Stimulated activated CD4-positive, alpha-beta T cell treated with anti-CD3 and anti-CD28 coated beads, Interleukin-15, amount 100 ng/mL, for 24 hours (primary cell): ENCODE measurements around the gene MUSTN1.
A peak's percentile ranks its signal among the peaks of the same experiment; 100 is the strongest.

Experiments used
- DNase-seq: peaks from one replicate; pipeline ENCODE4 v3.0.0-alpha.2; 2020

MUSTN1 gene

DNA sequence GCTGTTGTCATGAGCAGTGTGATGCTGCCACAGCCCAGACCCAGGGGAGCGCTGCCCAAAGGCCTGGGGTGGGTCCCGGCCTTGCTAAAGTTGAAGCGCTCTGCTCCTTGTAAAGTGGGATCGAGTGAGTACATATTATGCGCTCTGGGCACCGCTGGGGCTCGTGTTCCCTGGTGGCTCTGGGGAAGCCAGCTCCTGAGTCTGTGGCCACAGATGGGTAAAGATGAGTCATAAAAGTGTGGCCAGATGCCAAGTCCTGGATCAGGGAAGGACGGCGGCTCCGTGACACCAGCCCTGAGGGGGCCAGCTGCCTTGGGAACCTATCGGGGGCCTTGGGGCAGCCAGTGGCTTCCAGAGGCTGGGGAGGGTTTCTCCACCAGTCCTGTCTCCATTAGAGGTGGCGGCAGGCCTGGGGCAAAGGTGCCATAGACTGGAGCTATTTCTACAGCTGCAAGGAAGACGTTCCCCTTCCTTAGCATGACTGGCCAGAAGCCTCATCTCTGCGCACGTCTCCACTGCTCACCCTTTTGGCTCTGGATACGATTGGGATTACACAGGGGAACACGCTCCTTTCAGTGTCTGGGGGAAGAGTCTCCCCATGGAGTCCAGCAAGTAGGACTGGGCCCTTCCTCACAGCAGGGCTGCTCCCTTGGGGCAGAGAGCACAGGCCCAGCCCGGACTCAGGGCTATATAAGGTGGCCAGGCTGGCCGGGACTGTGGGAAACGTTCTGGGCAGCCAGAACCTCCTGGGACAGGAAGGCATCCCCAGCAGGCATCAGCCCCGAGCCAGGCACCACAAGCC, 3.1 kb downstream of the MUSTN1 start:
- DNase-seq, result no peak

DNA sequence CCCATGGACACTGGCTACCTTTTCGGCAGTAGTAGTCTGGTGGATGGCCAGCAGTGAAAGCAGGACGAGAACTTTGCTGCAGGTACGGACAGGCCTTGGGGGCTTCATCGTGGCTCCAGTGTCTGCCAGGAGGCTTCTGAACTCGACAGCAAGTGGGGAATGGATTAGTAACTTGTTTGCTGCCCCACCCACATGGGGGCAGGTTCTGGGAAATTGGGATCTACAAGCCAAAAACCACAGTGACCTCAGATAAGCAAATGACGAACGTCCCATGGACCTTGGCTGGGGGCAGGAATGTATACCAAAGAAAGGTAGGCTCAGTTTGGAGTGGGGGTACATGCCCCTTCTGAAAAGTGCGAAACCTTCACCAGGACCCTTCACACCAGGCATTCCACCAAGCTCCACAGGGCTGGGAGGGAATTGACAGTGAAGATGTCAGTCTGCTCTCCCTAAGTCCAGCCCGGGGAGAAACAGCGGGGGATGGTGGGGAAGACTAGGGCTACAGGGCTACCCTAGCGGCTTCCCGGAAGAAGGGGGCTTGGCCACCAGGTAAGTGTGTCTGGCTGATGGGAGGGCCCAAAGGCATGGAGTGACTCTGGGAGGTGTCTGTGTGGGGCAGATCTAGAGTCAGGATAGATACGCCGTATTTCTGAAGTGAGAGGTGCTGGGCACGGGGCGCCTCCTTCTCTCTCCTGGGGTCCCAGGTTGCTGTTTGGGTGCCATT, 4.1 kb downstream of the MUSTN1 start, which contains the start of gene ITIH4:
ITIH4 (minus strand) TSS at position 138 of the 724 bp plus-strand sequence; CDS start at position 108, 30 bp downstream.
- no peak for DNase-seq

DNA sequence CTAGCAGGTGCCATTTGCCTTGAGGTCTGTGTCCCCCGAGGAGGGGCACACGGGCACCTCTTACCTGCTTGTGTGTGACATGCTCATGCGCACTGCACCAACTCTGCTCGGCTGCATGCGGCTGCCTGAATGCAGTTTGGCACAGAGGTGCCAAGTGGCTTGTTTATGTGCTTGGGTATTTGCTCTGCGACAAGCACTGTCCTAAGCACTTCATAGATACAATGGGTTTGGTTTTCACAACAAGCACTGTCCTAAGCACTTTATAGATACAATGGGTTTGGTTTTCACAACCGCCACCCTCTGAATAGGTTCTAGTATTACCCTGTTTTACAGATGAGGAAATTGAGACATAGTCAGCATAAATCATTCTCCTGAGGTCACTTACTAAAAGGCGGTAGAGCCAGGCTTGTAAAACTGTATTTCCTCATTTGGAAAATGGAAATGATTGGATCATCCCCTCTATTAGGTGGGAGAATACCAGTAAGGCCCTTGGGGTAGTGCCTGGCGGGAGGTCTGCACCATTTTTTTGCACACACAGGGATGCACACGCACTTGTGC, 4.8 kb downstream of the MUSTN1 start:
- DNase-seq, result no peak

DNA sequence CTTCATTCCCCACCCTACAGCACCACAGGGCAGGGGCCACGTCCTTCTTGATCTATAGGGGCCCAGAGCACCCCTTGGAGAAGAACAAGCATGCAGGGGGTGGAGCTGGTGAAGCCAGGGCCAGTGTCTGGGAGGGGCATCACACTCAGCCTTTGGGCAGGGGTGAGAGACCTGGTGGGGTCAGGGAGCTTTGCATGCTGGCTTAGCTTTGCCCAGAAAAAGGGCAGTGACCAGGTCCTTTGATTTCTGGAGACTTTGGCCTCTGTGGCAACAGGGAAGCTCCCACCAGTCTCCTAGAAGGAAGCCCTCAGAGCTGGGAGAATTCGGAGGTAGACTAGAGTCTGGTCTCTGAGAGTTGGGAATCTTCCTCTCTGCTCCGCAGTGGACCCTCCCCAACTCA, 5.3 kb downstream of the MUSTN1 start:
- DNase-seq, result no peak

DNA sequence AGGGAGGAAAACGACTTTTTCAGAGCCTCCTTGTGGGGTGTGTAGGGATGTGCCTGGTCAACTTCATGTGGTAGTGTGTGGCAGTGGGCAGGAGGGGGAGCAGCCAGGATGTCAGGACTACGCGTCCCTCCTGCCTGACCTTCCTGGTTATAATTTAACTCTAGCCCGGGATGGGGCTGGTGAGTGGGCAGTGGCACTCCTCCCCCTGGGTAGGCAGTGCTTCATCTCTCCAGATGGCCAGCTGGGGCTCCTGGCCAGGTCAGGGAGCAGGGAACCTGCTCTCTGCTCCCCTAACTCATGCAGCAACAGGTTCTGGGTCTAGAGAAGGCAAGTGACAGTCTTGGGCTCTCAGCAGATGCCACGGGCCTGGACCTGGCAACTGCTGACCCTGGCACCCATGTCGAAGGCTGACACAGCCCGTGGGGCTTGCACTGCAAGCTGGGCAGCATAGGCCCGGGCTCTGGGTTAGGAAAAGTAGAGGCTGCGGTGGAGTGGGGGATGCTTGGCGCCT, 6.9 kb downstream of the MUSTN1 start:
- DNase-seq, result no peak

DNA sequence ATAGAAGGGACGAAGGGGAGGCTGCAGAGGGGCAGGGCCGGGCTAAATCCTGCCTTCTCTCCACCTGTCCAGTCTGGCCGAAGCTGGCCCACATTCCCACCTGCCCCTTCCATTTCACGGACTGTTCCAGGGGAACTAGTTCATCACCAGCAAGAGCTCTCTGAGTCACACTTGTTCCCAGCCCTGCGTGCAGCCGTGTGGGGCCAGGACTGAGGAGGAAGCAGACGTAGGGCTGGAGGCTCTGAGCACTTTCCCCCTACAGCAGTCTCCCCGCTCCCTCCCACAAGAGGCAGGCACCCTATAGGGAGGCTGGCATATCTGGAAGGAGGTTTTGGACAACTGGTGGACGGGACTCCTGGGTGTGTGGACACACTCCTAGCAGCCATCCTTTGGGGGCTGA, 7.4 kb downstream of the MUSTN1 start:
- no peak for DNase-seq

DNA sequence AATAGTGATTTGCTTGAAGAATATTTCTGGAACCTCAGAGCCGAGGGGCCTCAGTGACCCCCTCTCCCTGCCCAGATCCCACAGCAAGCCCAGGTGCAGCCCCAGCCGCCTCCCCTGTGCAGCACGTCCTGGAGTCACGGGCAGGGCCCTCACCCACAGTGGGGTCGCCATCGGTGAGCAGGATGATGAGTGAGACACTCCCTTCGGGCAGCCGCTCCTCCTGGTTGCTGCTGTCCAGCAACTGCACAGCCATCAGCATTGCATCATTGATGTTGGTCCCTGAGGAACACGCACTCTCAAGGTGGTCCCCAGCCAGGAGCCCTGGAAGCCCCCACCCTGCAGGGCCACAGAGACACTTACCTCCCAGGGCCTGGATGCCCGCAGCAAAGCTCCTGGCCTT, 10.8 kb downstream of the MUSTN1 start:
- DNase-seq, result no peak

DNA sequence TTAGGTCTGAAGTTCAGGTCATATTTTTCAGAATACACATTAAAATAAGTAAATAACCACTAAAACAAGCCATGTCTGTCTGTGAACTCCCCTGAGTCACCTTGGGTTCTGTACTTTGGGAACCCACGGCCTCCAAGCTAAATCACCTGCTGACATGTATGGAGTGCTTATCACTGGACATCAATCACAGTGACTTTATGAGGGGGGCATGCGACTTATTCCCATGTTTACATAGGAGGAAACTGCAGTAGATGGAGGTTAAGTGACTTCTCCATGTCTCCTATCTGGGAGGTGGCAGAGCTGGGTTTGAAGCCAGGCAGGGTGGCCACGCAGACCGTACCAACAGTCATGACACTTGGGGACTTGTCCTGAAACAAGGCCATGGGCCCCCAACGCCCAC, 12.5 kb downstream of the MUSTN1 start:
- DNase-seq, result no peak

DNA sequence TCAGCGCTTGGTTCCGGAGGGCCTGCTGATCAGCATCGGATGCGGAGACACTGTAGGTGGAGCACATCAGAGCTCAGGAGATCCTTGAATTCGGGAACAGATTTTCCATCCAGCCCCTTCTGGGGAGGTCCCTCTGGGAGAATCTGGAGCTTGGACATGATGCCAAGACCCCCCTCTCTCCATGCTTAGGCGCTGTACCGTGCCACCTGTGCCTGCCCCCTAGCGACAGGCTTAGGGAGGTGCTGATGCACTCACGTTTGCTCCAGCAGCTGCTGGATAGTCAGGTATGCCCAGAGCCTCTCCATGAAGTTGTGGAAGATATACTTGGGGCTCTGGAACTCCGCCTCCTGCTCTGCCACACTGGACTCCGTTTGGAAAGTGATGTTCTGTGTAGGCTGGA, 14.1 kb downstream of the MUSTN1 start:
- DNase-seq, result peak; percentile 49

DNA sequence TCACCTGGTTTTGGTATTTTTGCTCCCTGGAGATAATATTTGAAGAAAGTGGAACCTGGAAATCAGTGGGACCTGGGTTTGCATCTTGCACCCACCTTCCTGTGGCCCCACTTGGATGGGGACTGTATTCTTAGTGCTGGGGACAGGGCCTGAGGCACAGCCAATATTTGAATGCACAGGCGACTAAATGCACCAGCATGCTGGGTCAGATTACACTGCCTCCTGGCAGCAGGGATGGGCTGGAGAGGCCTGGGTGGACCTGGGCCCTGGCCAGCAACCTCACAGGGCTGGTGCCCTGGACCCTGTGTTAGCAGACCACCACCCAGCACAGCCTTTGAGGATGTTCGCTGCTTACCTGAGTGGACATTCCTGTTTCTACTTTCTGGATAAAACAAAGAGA, 14.9 kb downstream of the MUSTN1 start:
- no peak for DNase-seq

DNA sequence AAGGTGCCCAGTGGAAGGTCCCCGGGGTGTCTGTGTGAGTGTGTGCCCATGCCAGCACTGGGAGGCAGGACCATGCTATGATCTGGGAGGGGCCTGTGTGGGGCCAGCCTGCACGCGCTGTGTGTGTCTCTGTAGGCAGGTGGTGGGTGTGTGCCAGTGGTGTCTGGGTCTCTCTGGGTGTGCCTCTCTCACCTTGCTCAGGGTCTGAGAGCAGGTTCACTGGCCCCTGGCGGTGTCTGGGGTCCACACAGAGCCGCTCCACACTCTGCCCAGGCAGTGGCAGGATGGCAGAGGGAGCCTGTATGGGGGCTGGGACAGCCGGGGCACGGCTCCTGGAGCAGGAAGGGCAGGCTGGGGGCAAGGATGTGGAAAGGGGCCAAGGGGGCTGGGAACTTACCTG, 17.0 kb downstream of the MUSTN1 start:
- DNase-seq, result no peak

DNA sequence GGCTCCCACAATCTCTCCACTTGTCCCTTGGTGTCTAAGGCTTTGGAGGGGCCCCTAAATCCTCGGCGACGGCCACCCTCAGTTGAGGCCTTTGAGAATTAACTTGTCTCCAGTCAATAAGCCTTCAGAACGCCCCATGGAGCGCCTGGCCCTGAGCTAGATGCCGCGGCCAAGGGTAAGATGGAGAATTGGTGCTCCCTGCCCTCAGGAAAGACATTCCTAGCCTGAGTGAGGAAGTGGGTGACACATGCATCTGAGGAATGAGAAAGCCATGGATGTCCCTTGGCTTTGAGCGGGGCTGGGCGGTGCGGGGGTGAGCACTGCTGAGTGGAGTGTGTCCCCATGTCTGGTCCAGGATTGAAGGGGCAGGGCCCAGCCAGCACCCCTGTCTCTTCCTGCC, 17.6 kb downstream of the MUSTN1 start:
- no peak for DNase-seq

DNA sequence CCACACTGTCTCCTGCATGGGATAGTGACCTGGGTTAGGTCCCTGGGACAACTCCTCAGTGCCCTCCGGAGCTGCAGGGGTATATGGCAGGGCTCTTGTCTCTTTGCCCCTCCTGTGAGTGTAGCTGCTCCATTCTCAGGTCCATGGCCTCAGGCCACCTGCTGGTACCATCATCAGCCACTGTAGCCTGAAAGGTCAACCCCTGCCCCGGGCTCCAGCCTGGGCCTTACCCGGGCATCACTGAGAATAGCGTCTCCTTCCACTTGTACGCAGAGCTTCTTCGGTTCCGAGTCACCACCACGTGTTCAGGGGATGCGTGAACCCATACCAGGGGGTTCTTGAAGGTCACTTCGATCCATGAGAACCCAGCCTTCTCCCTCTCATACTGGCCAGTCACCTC, 18.2 kb downstream of the MUSTN1 start:
- DNase-seq, result no peak

DNA sequence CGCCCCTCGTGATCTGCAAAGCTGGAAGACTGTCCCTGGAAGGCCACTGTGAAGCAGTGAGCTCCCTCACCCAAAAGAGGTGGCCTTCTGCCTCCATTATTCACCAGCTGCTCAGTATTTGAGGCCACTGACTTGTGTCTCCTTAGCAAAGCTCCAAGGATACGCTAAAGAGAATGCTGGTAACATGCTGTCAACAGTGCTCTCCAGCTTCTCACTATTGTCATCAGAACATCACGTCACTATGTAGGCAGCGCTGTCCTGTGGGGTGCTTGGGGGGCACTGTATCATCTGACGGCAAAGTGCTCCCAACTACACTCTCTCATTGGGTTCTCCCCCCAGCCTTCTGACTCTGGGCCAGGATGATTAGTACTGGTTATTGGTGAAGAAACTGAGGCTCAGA, 18.6 kb downstream of the MUSTN1 start:
- DNase-seq, result no peak

DNA sequence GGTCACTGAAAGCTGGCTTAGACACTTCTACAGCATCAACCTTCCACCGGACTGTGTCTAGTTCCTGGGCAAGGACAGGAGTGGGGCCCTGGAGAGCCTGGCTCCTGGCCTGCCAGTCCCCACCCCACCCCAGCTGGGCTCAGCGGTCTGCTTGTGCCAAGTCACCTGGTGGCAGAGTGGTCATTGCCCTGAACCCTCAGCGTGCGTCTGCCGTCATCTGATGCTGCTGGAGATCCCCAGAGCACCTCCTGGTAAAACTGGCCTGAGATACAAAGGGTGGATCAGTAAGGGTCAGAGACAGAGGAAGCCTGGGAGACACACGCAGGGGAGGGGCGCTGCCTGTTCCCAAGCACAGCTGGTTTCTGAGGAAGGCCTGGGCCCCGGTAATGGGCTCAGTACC, 21.0 kb downstream of the MUSTN1 start:
- no peak for DNase-seq

DNA sequence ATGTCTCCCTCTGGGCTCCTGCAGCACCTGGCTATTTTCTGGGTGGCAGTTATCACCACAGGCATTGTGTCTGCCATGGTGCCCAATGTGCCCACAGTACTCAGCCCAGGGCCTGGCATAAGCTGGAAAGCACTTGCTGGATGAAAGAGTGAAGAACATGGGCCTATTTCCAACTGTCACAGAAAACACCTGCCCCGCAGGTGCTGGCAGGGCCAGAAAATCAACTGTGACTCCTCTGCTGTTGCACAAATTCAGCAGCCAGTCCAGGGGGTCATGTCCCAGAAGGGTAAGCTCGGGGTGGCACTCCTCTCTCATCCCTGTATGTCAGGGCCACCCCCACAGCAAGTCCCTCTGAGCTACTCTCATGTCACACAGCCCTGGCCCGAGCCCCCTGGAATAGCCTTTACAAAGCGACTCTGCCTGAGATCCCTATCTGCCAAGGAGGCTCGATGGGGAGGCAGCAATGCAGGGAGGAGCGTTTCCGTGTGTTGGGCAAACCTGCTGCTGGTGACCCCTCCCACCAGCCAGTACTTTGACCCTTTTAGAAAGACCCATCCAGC, 23.3 kb downstream of the MUSTN1 start:
- no peak for DNase-seq

DNA sequence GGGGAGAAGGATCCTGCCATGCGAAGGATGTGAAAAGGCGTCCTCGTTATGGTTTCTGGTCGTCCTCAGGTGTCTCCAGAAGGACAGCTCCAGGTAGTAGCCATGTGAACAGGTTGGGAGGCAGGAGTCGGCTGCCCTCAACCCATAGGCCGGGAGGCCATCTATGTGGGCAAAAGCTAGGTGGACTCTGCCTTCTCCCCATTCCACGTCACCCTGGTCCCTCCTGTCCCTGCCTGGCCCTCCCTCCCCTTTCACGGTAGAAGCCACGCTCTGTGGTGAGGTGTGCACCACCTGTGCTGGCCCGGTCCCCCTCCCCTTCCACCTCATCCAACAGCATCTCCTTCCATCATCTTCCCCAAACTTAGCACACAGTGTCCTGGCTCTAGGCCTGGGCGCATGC, 23.9 kb downstream of the MUSTN1 start:
- DNase-seq, result no peak

DNA sequence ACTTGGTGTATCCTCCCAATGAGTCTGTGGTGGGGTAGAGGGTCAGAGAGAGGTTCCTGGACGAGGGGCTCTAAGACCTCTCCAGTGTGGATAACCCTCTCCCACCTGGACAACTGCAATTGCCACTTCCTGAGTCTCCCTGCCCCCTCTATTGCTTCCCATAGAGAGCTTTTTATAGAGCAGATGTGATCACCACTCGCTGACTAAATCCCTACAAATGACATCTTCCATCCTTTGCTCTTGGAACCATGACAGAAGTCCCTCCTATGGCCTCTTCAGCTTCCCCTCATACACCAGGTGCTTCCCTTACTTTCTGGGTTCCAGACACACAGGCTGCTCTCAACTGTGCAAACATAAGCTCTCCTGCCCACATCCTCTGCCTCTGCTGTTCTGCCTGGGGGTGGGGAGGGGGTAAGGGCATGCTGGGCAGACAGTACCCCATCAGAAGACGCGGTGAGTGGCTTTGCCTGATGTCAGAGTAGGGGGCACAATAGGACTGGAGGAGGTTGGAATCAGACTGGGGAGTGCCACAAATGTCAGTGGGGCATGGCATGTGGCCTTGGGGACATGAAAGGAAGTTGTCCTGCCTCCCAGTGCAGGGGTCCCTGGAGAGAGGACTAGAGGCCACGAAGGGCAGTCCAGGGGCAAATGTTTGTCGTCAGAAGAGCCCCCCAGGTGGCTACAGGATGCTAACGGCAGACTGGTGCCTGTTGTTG, 25.0 kb downstream of the MUSTN1 start:
- no peak for DNase-seq

DNA sequence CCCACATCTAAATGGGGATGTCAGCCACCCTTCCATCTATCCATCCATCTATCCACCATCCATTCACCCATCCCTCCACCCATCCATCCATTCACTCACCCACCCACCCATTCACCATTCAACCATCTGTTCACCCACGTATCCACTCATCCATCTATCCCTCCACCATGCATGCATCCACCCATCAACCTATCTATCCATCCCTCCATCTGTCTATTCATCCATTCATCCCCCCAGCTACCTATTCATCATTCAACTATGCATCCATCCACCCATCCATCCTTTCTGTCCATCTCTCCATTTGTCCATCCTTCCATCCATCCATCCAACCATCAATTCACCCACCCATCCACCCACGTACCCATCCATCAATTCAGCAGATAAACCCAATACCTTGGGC, 25.7 kb downstream of the MUSTN1 start:
- DNase-seq, result no peak

DNA sequence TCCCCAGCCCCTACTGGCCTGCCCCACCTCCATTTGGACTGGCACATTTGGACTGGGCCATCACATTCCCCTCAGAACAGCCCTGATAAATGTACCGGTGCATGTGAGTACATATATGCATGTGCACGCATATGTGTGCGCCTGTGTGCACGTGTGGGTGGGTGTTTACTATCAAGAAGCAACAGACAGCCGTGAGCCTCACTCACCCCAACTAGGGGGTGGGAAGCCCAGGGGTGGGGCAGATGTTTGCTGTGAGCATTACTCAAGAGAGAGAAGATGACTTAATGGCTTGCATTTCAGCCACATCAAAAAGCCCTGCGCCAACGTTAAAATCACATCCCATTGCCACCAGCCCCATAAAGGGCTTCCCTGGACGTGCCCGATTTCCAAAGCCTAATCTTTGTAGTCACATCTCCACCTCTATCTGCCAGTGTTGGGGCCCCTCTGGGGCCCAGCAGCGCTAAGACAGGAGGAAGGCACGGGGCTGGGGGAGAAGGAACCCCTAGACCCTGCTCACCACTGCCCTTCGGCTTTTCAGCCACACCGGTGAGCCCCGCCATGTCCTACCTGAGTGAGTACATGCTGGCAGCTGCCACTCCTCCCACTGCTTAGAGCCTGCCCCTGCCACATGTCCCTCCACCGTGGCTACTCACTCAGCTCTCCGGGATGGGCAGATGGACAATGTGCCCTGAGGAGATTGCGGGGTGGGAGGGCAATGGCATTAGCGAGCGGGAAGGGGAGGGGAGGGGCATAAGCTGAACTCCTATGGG, 29.4 kb downstream of the MUSTN1 start:
- no peak for DNase-seq

DNA sequence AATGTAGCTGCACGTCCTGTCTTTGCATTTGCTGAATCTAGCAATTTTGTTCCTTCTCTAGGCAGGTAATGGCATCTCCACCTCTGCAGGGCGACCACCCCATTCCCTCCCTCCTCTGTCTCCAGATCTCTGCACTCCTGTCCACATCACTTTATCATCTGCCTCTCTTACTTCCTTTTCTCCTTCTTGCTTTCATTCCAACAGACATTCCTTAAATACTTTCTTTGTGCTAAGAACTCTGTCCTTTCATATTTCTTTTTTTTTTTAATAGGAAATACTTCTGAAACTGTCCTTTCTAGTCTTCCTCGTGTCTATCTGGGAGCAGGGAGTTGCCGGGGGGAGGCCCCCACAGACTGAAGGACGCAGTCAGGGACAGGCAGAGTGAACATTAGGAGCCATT, 33.0 kb downstream of the MUSTN1 start:
- no peak for DNase-seq

DNA sequence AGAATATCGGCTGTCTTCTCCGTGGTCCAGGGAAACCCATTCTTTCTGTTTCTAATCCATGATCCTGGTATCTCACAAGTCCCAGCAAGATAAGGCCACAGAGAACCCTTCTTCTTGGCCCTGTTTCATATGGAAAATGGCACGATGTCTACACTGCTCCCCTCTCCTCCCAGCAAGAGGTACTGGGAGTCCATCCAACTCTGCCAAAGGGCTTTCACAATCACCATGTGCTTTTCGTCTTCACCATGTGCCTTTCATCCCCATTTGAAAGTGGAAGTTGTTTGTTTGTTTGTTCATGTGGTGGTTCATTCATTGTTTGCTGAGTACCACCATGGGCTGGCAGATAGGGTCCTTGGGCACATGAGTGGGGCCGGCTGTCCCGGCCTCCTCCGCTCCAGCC, 34.7 kb downstream of the MUSTN1 start:
- no peak for DNase-seq
